ENCODE measurements around the gene AADACL4.

AADACL4 gene

DNA sequence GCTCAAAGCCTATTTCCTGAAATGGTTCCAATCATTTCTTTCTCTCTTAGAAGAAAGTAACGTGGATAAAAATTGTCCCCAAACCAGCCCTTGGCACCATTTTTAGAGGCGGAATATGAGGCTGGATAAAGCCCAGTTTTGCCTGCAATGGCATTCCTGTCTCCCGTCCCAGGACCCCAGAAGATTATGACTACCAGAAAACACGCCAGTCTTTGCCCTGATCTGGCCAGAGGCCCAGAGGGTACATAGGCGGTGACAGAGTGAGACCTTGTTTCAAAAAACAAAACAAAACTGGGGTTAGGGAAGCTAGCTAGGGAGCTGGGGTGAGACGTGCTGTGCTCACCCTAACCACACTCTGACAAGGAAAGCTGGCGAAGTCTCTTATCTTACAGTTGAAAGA, at the start of gene AADACL4:
AADACL4 (plus strand) TSS at position 301 of the 400 bp plus-strand sequence. CDS start 462 bp downstream, outside the sequence.
- no peak for DNase-seq

DNA sequence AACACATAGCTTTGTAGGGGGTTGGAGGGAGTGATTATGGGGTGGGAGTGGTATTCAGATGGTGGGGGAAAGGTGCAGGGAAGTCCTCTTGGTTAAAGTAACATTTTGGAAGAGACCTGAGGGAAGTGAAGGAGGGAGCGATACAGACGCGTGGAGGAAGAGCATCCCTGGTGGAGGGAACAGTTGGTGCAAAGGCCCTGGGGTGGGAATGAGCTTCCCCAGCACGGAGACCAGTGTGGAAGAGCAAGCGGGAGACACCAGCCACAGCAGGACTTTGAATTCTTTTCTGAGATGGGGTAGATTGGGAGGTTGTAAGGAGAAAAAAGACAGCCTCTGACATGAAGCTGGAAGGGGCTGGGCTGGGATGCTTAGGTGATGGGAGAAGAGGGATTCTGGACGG, 49.4 kb upstream of the AADACL4 start:
- DNase-seq = no peak

DNA sequence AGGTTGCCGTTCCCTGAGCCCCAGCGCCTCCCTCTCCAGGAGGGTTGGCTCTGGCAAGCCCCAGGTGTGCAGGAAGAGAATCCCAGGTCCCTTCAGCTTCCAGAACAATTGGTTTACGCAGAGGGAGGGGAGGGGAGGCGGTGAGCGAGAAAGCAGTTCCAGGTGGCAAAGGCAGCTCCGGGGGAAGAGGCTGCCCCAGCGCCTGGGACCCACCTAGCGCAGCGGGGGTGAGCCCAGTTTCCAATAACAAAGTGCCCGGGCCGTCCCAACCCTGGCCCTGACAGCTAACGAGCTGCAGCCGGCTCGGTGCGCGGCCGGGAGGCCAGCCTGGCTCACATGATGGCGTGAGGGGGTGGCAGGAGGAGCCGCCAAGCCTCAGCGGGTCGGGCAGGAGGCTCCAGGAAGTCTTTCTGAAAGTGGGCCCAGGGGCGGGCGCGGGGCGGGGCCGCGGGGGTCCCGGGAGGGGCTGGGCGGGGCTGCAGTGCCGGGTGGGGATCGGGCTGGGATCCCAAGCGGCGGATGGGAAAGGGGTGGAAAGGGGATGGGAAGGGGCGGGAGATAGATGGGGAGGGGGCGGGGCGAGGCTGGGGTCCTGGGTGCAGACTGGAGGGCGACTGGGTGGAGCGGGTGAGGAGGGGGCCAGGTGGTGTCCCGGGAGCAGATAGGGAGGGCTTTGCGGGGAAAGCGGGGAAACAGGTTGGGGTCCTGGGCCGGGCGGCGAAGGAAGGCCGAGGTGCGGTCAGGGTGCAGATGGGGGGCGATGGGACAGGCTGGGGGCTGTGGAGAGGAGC, 48.7 kb upstream of the AADACL4 start:
- DNase-seq = no peak

DNA sequence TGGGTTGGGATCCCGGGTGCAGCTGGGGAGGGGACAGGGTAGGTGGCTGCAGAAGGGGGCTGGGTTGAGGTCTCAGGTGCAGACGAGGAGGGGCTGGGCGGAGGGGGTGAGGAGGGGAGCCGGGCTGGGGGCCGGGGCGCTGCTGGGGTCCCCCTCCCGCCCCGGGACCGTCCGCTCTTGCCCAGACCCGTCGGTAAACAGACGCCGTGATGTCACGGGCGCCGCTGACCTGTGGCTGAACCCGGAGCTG, 48.2 kb upstream of the AADACL4 start:
- no peak for DNase-seq

DNA sequence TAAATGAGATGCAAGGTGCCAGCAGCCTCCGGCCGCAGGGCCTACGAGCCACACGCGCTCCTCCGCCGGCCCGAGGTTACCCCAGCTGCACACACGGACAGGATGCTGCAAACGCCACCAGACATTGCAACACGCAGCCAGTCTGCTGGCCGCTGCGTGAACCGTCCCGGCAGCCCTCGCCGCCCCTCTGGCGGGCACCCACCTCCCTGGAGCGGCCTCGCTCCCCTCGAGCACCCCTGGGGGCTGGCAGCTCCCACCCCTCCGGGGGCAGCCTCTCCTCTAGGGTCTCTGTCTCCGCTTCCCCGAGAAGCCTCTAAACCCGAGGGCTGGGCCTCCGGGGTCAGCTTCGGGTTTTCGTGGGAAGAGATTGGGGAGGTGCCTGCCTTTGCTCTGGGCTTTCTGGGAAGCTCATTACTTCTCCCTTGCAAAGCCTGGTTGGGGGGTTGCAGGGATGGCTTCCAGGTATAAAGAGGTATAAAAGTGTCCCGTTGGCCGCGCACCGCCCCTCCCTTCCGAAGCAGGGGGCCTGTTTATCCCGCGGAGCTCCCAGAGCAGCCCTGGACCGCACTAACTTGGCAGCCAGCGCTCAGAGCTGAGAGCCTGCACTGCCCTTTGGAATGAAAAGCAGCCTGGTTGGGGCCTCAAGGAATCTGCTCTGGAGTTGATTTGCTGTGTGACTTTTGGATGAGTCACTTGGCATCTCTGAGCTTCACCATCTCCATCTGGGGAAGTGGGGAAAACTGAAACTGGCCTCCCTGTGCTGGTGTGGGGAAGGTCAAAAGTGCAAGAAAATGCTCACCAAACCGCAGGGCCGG, 47.7 kb upstream of the AADACL4 start:
- DNase-seq = peak; percentile 10

DNA sequence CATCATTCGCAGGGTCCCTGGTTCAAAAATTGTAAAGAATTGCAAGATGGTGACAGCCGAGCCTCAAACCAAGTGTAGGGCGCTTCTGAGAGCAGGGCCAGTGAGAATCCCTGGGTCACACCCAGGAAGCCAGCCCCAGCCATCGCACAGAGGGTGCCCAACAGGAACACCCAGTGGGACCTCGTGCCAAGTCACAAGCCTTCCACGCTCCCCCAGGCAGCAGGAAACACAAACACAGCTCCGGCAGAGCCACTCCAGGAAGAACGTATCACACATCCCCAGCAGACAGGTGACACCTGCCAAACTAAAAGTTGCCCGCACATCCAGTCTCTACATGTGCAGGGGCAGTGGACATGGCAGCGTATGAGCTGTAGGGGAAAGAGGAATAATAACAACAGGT, 46.1 kb upstream of the AADACL4 start:
- DNase-seq = no peak

DNA sequence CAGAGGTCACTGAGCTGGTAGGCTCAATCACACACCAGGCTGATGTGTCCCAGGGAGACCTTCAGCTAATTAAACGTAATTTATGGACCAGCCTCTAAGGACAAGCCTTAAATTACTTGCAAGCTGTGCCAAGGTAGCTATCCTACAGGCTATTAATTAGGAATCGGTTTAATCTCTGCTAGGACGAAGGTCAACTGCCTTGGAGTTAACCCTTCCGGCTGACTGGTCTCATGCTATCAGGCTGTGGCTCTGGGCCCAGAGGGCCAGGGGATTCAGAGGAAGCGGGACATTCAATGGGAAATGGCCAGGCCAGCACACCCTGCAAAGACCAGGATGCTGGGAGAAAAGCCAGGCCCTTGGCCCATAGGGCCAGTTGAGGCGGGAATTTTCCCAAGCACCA, 44.9 kb upstream of the AADACL4 start:
- DNase-seq = no peak

DNA sequence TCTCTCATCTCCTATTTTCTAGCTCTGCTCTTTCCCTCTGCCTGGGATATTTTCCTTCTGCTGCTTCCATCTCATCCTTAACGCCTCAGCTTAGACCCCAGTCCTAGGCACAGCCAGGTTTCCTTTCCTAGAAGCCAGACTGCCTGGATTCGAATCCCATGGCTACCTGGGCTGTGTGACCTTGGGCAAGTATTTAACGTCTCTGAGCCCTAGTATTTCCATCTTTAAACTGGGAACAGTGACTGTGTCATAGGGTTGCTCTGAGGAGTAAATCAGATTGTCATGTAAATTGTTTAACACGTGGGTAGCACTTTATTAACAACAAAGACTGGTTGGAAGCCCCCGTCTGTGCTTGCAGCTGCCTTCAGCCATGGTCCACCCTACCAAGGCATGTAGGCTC, 44.2 kb upstream of the AADACL4 start:
- no peak for DNase-seq

DNA sequence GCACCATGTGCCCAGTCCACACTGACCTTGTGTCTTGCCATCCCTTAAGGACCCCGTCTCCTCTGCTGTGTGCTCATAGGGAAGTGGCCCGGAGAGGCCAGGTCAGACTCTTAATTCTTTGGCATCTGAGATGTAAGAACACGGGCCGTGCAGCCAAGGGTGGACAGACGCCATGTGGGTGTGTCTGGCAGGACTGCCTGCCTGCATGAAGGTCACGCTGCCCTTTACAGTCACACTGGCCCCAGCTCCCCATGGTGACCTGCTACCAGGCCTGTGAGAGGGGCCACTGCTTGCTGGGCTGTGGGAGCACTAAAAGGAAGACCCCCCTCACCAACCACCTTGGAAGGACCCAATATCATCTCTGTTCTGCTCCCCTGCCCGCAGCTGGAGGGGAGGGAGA, 43.5 kb upstream of the AADACL4 start:
- DNase-seq = no peak

DNA sequence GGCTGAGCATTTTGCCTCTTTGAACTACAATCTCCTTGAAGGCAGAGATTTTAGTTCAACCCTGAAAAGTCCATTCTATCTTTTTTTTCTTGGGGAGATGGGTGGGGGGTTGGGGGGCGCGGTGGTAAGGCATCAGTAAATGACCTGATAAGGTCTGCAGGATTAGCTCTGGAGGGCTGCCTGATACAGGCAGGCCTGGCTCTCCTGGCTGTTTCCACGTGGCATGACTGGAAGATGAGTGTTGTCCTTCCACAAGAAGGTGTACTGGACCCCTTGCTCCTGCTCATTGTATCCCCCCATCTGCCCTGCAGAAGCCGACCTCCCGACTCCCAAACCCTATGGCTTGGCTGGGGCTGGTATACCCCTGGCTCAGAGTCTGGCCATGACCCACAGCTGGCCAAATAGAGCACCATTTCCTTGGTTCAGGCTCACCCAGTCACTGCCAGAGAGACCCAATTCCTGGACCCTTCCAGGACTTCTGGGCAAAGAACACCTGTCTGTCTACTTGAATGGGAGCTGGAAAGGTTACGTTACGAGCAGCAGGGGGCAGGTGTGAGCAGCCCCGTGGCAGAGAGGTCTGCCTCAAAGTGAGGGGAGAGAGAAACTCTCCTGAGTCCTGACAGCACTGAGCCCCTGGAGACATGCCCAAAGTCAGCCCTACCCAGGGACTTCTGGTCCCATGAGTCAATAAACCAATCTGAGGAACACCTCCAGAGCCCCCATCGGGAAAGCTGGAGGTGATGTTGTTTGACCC, 42.8 kb upstream of the AADACL4 start:
- peak; percentile 71 for DNase-seq

DNA sequence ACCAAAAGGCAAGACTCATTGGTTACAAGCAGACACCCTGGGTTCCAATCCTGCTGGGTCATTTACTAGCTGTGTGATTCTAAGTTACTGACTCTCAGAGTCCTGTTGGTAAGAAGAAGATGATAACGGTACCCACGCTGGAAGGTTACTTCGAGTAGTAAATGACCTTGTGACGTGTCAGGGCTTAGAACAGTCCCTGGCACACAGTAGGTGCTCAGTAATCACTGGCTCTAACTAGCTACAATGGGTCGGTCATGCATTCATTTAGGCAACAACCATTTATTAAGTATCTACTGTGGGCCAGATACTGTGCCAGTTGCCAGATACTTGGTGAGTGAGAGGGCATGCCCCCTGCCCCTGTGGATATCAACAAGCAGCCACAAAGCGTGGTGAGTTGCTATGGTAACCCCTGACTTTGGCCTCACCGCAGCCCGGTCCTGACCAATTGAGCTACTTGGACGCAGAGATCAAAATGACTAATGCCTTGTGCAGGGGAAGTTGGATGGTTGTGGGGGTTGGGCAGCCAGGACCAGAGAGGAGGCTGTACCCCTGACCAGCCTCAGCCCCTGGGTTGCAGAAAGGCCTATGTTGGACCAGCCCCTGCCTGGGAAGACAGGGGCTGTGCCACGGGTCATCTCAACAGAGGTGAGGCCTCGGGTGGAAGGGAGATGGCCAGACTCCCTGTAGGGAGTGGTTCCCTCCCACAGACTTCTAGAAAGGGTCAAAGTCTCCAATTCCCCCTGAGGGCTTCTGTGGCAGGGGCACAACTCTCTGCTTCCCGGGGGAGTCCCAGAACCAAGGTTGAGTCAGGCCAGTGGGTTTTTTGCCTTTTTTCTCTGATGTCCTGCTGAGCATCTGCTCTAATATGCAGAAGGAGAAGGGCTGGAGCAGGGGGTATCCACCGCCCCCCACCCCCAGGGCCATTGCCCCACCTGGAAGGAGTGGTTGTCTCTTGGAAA, 41.9 kb upstream of the AADACL4 start:
- no peak for DNase-seq

DNA sequence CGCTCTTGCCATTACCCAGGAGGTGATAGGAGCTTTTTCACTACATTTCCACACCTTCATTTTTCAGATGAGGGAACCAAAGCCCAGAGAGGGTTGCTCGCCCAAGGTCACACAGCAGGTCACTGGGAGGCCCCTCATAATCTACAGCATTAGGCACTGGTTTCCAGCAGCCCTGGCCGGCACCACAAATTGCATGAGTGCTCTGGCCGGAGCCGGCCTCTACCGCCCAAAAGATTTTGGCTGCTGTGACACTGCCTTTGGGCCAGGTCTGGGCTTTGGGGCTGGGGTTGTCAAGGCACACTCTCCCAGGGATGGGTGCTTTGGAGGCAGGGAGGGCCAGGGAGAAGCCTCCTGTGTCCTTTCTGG, 41.2 kb upstream of the AADACL4 start:
- DNase-seq = no peak

DNA sequence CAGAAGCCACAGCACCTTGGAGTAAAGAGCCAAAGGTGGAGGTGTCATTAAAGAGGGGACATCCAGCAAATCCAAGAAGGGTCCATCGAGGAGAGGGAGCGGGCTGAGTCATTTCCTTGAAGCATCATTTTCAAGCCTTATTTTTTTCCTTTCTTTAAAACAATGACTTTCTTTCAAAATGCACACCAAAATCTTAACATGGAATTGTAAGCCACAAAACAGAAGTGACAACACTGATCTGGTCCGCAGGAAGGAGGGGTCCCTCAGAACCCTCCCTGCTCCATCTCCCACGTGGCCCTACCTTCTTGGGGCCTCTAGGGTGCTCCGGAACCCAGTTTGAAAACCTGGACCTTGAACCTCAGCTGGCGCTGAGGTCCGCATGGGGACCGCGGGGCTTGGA, 40.7 kb upstream of the AADACL4 start:
- no peak for DNase-seq

DNA sequence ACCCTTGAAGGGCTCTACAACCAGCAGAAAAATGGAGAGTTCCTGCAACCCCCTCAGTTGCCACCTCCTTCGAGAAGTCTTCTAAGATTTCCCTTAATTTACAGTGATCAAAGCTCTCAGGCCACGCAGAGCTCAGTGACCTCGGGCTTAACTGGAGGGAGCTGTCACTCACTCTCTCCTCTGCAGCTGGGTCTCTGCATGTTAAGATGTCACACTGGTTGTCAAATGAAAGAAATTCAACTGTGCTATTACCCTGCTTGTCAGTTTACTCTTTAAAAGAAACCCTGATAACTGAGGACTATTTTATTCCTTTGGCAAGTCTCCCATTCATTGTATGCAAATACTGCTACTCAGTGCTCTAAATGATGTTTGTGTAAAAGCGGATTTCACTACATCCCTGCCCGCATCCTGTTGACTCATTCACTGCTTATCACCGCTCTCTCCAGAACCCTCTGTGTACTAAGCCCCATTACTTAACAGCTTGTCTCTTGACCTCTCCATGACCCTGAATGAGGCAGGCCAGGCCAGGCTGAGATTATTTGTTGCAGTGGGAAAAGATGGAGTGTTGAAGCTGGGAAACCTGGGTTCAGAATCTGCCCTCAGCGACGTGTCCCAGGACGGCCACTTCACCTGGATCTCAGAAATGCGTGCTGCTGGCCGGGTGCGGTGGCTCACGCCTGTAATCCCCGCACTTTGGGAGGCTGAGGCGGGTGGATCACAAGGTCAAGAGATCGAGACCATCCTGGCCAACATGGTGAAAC, 39.6 kb upstream of the AADACL4 start:
- DNase-seq = peak; percentile 74

DNA sequence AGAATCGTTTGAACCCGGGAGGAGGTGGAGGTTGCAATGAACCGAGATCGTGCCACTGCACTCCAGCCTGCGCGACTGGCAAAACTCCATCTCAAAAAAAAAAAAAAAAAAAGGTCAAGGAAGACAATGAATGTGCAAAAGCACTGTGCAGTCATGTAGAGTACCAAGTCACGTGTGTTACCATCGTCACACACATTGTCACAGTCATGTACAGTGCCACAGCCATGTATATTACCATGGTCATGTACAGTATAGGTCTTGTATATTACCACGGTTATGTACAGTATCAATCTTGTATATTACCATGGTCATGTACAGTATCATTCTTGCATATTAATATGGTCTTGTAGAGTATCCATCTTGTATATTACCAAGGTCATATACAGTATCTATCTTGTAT, 38.9 kb upstream of the AADACL4 start:
- DNase-seq = no peak

DNA sequence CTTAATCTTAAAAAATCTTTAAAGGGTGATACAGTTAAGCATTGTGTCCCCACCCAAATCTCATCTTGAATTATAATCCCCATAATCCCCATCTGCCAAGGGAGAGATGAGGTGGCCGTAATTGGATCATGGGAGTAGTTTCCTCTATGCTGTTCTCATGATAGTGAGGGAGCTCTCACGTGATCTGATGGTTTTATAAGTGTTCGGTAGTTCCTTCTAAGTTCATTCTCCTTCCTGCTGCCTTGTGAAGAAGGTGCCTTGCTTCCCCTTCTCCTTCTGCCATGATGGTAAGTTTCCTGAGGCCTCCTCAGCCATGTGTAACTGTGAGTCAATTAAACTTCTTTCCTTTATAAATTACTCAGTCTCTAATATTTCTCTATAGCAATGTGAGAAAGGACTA, 36.6 kb upstream of the AADACL4 start:
- DNase-seq = no peak

DNA sequence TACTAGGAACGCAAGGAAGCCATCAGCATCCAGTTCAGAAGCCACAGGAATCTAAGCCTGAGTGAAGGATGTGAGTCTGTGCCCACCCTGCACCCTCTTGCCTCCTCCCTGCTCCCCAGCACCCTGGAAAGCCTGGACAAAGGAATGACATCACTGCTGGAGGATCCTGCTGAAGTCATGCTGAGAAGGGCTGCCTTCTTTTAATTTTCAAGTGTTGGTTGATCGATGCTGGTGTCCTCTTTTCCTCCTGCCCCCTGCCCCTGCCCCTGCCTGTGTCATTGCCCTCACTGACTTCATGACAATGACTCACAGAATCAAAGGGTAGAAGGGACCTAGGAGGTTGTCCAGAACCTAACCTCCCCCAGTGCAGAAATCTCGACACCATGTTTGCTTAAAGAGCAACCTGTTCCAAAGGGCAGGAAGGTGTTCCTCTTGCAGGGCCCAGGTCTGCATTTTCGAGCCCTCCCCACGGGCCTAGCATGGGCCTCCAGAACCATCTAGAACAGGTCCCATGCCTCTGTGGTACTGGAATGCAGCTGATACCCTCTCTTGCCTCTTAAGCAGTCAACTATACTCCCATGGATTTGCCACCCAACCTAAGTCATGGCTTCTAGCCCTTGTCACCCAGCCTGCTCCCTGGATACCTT, 35.5 kb upstream of the AADACL4 start:
- no peak for DNase-seq

DNA sequence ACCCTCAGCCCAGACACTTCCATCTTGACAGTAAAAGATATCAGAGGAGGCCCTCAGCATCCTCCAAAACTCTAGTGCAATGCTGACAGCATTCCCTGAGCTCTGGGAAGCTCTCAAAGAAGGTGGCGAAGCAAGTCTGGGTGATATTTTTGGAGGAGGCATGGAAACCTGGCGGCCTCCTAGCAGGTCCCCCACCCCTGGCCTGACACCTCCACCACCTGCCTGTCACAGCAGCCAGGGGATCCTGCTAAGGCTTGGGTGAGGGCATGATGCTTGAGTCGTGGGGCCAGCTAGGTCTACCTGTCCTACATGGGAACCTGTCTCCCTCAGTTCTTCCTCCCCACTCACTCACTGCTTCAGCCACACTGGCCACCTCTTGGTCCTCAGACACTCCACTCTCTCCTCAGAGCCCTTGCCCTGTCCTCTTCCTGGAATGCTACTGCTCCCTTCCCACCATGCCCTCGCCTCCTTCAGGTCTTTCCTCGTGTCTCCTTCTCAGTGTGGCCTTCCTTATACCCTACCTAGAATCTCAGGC, 34.3 kb upstream of the AADACL4 start:
- no peak for DNase-seq

DNA sequence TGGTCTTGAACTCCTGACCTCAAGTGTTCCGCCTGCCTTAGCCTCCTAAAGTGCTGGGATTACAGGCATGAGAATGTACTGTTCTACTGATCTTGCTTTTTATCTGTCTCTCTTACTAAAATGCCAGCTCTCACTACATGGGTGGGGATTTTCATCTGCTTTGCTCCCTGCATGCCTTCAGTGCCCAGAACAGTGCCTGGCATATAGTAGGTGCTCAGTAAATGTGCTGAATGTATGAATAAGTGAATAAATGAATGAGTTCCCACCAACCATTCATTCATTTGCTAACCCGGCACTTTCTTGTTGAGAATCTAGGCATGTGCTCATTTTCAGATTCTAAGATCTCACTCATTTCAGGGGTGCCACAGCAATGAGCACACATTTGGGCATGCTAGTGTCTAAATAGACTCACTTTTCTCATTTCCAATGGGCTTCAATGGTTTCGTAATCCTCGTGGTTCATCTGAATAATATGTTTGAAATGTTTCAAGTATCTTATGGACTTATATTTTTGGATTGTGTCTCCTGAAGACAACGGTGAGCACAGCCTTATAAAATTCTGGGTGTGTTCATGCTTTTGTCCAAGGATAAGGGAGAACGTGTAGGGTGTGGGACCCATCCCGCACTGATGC, 33.5 kb upstream of the AADACL4 start:
- no peak for DNase-seq

DNA sequence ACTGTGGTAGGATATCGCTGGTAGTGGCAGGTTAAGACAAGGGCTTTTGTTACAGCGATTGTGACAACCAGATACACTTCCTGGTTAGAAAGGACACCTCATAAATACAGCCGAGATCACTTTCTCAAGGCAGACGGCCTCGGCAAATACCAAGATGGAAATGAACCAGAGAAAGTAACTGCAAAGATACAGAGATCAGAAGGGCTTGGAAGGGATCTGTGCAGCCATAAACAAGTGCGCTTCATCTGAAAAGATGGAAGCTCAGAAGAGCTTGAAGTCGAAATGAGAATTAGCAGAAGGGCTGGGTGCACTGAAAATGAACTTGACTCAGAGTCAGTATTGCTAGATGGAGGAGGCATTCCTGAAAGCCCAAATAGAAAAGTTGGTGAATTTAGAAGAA, 32.9 kb upstream of the AADACL4 start:
- no peak for DNase-seq

DNA sequence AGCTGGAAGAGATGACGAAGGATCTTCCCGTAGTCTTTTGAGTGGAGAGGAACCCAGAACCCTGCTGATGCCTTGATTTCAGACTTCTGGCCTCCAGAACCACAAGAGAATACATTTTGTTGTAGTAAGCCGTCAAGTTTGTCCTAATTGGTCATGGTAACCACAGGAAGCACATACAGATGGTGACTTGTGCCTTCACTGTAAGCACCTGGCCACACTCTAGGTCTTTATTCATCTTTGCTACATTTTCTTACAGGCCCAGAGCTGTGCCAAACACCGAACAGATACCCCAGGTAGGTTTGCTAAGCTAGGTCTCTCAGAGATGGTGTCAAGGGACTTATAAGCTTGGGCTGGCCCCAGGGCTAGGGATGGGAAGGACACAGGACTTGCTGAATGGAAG, 30.7 kb upstream of the AADACL4 start:
- no peak for DNase-seq

All from CD4-positive, alpha-beta T cell treated with Interleukin-21 for 1 hour (primary cell).